ENCODE measurements around the gene MTR. TPM values are rescaled to one million over a fixed set of nuclear protein-coding genes. Genes with fewer than 3 reads are reported as not detected.

MTR gene
- total RNA-seq, 1 experiment from 2014 or later, result 24.6 TPM

DNA sequence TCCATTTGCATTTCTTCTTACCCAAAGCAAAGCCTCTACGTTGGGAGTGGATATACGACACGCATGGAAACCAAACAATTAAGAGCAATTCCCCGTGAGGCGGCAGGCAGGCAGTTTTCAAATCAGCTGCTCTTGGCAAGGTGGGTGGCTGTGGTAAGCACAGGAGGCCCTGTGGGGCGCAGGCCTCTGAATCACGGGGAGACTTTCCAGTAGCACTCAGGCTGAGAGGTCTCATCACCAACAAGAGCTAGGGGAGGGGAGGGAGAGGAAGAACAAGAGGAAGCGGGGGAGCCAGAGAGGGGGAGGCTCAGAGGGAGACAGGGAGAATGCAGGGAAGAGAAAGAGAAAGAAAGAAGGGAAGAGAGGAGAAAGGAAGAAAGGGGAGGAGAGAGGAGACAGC is 152.7 kb downstream of the MTR start:
- no peaks in the 10 kb centered on the region for H4K20me1 ChIP-seq (ENCODE audit: insufficient read depth)
- H3K4me2 ChIP-seq (ENCODE audit: low read length), result no peak overlapping the region
- BruUV-seq (replicated peaks), result no TSS peak
- no peak overlapping the region for H3K4me3 ChIP-seq (replicated peaks in 1 of 2; ENCODE audit: low read depth in 1 of 2, low read length in 2 of 2)
- H3K27me3 ChIP-seq (ENCODE audit: insufficient read depth, low read length), result peaks cover 10% of the 10 kb centered on the region
- no peak for TF ChIP-seq POLR2AphosphoS5 (IDR thresholded peaks at IDR 0.05; ENCODE audit: low read depth, low read length)
- no peak for TF ChIP-seq EZH2phosphoT487 (IDR thresholded peaks at IDR 0.05; ENCODE audit: borderline replicate concordance)
- TF ChIP-seq ZNF274 (IDR thresholded peaks at IDR 0.05; ENCODE audit: low read depth, low read length), result no peak
- no peak for TF ChIP-seq SIN3A (IDR thresholded peaks at IDR 0.05; ENCODE audit: low read depth)
- TF ChIP-seq RAD21 (IDR thresholded peaks at IDR 0.05; ENCODE audit: low read depth), result no peak
- TF ChIP-seq, protein P1, sequence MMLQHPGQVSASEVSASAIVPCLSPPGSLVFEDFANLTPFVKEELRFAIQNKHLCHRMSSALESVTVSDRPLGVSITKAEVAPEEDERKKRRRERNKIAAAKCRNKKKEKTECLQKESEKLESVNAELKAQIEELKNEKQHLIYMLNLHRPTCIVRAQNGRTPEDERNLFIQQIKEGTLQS (IDR thresholded peaks at IDR 0.05), result no peak
- no peak for TF ChIP-seq ZFX (IDR thresholded peaks at IDR 0.05)
- TF ChIP-seq, protein P2, sequence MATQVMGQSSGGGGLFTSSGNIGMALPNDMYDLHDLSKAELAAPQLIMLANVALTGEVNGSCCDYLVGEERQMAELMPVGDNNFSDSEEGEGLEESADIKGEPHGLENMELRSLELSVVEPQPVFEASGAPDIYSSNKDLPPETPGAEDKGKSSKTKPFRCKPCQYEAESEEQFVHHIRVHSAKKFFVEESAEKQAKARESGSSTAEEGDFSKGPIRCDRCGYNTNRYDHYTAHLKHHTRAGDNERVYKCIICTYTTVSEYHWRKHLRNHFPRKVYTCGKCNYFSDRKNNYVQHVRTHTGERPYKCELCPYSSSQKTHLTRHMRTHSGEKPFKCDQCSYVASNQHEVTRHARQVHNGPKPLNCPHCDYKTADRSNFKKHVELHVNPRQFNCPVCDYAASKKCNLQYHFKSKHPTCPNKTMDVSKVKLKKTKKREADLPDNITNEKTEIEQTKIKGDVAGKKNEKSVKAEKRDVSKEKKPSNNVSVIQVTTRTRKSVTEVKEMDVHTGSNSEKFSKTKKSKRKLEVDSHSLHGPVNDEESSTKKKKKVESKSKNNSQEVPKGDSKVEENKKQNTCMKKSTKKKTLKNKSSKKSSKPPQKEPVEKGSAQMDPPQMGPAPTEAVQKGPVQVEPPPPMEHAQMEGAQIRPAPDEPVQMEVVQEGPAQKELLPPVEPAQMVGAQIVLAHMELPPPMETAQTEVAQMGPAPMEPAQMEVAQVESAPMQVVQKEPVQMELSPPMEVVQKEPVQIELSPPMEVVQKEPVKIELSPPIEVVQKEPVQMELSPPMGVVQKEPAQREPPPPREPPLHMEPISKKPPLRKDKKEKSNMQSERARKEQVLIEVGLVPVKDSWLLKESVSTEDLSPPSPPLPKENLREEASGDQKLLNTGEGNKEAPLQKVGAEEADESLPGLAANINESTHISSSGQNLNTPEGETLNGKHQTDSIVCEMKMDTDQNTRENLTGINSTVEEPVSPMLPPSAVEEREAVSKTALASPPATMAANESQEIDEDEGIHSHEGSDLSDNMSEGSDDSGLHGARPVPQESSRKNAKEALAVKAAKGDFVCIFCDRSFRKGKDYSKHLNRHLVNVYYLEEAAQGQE (IDR thresholded peaks at IDR 0.05; ENCODE audit: low read depth), result no peak
- TF ChIP-seq, protein P3, sequence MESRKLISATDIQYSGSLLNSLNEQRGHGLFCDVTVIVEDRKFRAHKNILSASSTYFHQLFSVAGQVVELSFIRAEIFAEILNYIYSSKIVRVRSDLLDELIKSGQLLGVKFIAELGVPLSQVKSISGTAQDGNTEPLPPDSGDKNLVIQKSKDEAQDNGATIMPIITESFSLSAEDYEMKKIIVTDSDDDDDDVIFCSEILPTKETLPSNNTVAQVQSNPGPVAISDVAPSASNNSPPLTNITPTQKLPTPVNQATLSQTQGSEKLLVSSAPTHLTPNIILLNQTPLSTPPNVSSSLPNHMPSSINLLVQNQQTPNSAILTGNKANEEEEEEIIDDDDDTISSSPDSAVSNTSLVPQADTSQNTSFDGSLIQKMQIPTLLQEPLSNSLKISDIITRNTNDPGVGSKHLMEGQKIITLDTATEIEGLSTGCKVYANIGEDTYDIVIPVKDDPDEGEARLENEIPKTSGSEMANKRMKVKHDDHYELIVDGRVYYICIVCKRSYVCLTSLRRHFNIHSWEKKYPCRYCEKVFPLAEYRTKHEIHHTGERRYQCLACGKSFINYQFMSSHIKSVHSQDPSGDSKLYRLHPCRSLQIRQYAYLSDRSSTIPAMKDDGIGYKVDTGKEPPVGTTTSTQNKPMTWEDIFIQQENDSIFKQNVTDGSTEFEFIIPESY (IDR thresholded peaks at IDR 0.05; ENCODE audit: extremely low read depth, insufficient replicate concordance, low read length), result no peak
- TF ChIP-seq CBX3 (IDR thresholded peaks at IDR 0.05; ENCODE audit: low read depth), result no peak
- no peak for TF ChIP-seq POLR2A (IDR thresholded peaks at IDR 0.05; ENCODE audit: borderline replicate concordance, extremely low read depth, insufficient read depth, insufficient read length)
- TF ChIP-seq CEBPB (IDR thresholded peaks at IDR 0.05; ENCODE audit: low read depth), result no peak
- no peak for TF ChIP-seq ELF1 (IDR thresholded peaks at IDR 0.05; ENCODE audit: borderline replicate concordance, low read depth)
- TF ChIP-seq SRF (IDR thresholded peaks at IDR 0.05; ENCODE audit: low read depth), result no peak
- no peak for TF ChIP-seq TCF7L2 (IDR thresholded peaks at IDR 0.05; ENCODE audit: borderline replicate concordance, extremely low read depth, insufficient read depth, insufficient read length)
- no peak overlapping the region for H2AFZ ChIP-seq (ENCODE audit: low read depth, low read length, poor library complexity, severe bottlenecking)
- no peaks in the 10 kb centered on the region for H3K4me1 ChIP-seq (ENCODE audit: control insufficient read depth in 1 of 2, insufficient read depth in 2 of 2, low read length in 2 of 2)
- CTCF ChIA-PET, result no interaction called here
- H3K36me3 ChIP-seq (ENCODE audit: control insufficient read depth in 1 of 2, insufficient read depth in 2 of 2, low read length in 2 of 2), result no peaks in the 10 kb centered on the region
- intact Hi-C loops (cut with micrococcal nuclease), result no loop called here
- H3K79me2 ChIP-seq (ENCODE audit: insufficient read depth, low read length), result no peaks in the 10 kb centered on the region
- no peak overlapping the region for H3K9ac ChIP-seq (ENCODE audit: low read length)
- H3K9me3 ChIP-seq (ENCODE audit: control insufficient read depth in 1 of 2, insufficient read depth in 1 of 2, low read depth in 1 of 2, low read length in 2 of 2), result no peaks in the 10 kb centered on the region
- POLR2A ChIA-PET, result no interaction called here
- RAD21 ChIA-PET (ENCODE audit: low non-redundant PET in 1 of 2, low total read pairs in 2 of 2, uncharacterized antibody in 2 of 2, unreplicated experiment in 2 of 2), result no interaction called here
- ATAC-seq, result no peak
- no peaks in the 10 kb centered on the region for H3K9me2 ChIP-seq (ENCODE audit: insufficient read depth)
- H3K27ac ChIP-seq (ENCODE audit: low read depth, low read length), result no peak overlapping the region
- DNase-seq (ENCODE audit: low read depth, low spot score), result no peak

All from HCT116 (cell line).